ENCODE data around the gene PDK1.

DNA sequence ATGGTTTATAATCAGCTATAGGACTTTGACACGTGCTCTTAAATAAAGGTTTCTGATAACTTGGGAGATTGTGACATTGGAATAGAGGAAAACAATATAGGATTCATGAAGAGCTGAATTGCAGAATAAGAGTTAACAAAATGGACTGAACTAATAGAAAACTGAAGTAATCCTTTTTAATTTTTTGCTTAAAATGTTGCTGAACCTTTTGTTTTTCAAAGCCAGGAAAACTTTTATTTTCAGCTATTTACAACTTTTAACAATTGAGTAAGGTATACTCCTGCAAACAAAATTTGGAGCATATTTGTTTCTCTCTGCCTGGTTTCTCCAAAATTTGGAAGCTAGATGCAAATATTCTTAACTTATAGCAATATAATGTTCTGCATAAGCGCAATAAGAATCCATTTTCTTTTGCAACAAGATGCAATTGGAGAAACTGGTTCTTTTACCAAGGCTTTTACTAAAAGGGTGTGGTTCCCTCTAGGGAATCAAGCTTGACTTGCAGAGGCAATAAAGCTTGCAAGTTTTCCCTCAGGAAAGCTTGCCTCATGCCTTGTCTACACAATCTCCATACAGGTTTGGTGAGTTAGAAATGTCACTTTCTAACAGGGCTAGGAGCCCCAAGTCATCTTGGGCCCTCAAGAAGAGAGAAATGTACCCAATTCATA is 10.3 kb upstream of the PDK1 start:
- no peak for TF ChIP-seq POLR2A (IDR thresholded peaks at IDR 0.05)
- TF ChIP-seq, protein P1, sequence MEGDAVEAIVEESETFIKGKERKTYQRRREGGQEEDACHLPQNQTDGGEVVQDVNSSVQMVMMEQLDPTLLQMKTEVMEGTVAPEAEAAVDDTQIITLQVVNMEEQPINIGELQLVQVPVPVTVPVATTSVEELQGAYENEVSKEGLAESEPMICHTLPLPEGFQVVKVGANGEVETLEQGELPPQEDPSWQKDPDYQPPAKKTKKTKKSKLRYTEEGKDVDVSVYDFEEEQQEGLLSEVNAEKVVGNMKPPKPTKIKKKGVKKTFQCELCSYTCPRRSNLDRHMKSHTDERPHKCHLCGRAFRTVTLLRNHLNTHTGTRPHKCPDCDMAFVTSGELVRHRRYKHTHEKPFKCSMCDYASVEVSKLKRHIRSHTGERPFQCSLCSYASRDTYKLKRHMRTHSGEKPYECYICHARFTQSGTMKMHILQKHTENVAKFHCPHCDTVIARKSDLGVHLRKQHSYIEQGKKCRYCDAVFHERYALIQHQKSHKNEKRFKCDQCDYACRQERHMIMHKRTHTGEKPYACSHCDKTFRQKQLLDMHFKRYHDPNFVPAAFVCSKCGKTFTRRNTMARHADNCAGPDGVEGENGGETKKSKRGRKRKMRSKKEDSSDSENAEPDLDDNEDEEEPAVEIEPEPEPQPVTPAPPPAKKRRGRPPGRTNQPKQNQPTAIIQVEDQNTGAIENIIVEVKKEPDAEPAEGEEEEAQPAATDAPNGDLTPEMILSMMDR (IDR thresholded peaks at IDR 0.05) = no peak
